GM23338 (cell line): ENCODE measurements around the gene BPIFB6.

Experiments
- CREB1 ChIP-seq: fragments of 250-450 bp; sonication (Bioruptor Pico); IDR thresholded peaks from 2 replicates; pipeline ENCODE4 v1.5.0; 2020; ENCODE audit warnings: low read depth, mild to moderate bottlenecking, moderate library complexity
- CTCF ChIP-seq, 2 experiments: fragments of 200-600 bp in 1 of 2; sonication (generic) in 1 of 2; conservative IDR thresholded peaks; 2 replicates each; pipeline versions ENCODE4 v1.5.1 to v1.6.1; 2016 to 2017; ENCODE audit warnings: antibody characterized with exemption in 2 of 2, low read depth in 2 of 2, mild to moderate bottlenecking in 2 of 2, moderate library complexity in 1 of 2
- ETS1 ChIP-seq: IDR thresholded peaks from 2 replicates; pipeline ENCODE4 v1.6.1; 2016; ENCODE audit warnings: antibody characterized with exemption
- EZH2 ChIP-seq: fragments of 200-600 bp; sonication (generic); IDR thresholded peaks from one replicate; pipeline ENCODE4 v1.8.0; 2017; ENCODE audit warnings: antibody characterized with exemption, mild to moderate bottlenecking, low read depth; ENCODE audit not compliant: unreplicated experiment
- EZH2phosphoT487 ChIP-seq: fragments of 200-600 bp; sonication (generic); IDR thresholded peaks from one replicate; pipeline ENCODE4 v1.8.1; 2018; ENCODE audit warnings: antibody characterized with exemption; ENCODE audit not compliant: unreplicated experiment
- JUNB ChIP-seq: IDR thresholded peaks from one replicate; pipeline ENCODE4 v1.6.1; 2016; ENCODE audit warnings: antibody characterized with exemption; ENCODE audit not compliant: unreplicated experiment
- NANOG ChIP-seq: IDR thresholded peaks from 2 replicates; pipeline ENCODE4 v1.6.1; 2016; ENCODE audit warnings: antibody characterized with exemption, borderline replicate concordance
- POLR2AphosphoS5 ChIP-seq: IDR thresholded peaks from 2 replicates; pipeline ENCODE4 v1.6.1; 2016; ENCODE audit warnings: antibody characterized with exemption, low read depth
- STAT1 ChIP-seq: IDR thresholded peaks from one replicate; pipeline ENCODE4 v1.6.1; 2016; ENCODE audit warnings: antibody characterized with exemption; ENCODE audit not compliant: unreplicated experiment
- ZNF114 ChIP-seq: fragments of 250-450 bp; sonication (Bioruptor Pico); IDR thresholded peaks from 2 replicates; pipeline ENCODE4 v1.5.0; 2020; ENCODE audit warnings: mild to moderate bottlenecking, moderate library complexity
- ZNF462 ChIP-seq: fragments of 250-450 bp; sonication (Bioruptor Pico); IDR thresholded peaks from 2 replicates; pipeline ENCODE4 v1.5.0; 2020; ENCODE audit warnings: mild to moderate bottlenecking, moderate library complexity
- TF ChIP-seq, protein P1 (sequence below): IDR thresholded peaks from one replicate; pipeline ENCODE4 v1.6.1; 2018; ENCODE audit warnings: antibody characterized with exemption; ENCODE audit not compliant: unreplicated experiment

GRCh38 chr20:33070111-33071053, 38.9 kb downstream of the BPIFB6 start:
- TF ChIP-seq CTCF (conservative IDR thresholded peaks at IDR 0.05; ENCODE audit: low read depth in 2 of 2), result no peak
- TF ChIP-seq POLR2AphosphoS5, result no peak
- TF ChIP-seq EZH2phosphoT487, result no peak
- TF ChIP-seq, protein P1, sequence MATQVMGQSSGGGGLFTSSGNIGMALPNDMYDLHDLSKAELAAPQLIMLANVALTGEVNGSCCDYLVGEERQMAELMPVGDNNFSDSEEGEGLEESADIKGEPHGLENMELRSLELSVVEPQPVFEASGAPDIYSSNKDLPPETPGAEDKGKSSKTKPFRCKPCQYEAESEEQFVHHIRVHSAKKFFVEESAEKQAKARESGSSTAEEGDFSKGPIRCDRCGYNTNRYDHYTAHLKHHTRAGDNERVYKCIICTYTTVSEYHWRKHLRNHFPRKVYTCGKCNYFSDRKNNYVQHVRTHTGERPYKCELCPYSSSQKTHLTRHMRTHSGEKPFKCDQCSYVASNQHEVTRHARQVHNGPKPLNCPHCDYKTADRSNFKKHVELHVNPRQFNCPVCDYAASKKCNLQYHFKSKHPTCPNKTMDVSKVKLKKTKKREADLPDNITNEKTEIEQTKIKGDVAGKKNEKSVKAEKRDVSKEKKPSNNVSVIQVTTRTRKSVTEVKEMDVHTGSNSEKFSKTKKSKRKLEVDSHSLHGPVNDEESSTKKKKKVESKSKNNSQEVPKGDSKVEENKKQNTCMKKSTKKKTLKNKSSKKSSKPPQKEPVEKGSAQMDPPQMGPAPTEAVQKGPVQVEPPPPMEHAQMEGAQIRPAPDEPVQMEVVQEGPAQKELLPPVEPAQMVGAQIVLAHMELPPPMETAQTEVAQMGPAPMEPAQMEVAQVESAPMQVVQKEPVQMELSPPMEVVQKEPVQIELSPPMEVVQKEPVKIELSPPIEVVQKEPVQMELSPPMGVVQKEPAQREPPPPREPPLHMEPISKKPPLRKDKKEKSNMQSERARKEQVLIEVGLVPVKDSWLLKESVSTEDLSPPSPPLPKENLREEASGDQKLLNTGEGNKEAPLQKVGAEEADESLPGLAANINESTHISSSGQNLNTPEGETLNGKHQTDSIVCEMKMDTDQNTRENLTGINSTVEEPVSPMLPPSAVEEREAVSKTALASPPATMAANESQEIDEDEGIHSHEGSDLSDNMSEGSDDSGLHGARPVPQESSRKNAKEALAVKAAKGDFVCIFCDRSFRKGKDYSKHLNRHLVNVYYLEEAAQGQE, result no peak
- no peak for TF ChIP-seq EZH2
- no peak for TF ChIP-seq CREB1 (CRISPR knock-in tag)
- no peak for TF ChIP-seq JUNB
- no peak for TF ChIP-seq NANOG
- no peak for TF ChIP-seq ETS1
- TF ChIP-seq ZNF462 (CRISPR knock-in tag), result no peak
- no peak for TF ChIP-seq STAT1
- TF ChIP-seq ZNF114 (CRISPR knock-in tag), result no peak
